Thymus (tissue), 11 donors: Measurements from ENCODE around the gene HPS1. TPM values are rescaled to one million over a fixed set of nuclear protein-coding genes. Genes with fewer than 3 reads are reported as not detected.

ENCODE experiments used
- DNase-seq, 9 donors: peaks; one replicate each; pipeline ENCODE4 v3.0.0-alpha.2; 2013; ENCODE audit warnings: low spot score in 9 of 9, low read depth in 6 of 9, missing footprints in 1 of 9
- H3K27ac ChIP-seq, 2 donors: one replicate each; pipeline ENCODE4 v1.5.1; 2013; ENCODE audit warnings: control low read depth in 1 of 2, low read depth in 1 of 2, low read length in 1 of 2, mild to moderate bottlenecking in 1 of 2, moderate library complexity in 1 of 2
- H3K27me3 ChIP-seq, 2 donors: one replicate each; pipeline ENCODE4 v1.5.1; 2013; ENCODE audit warnings: low read length in 1 of 2; ENCODE audit not compliant: control insufficient read depth in 2 of 2, insufficient read depth in 1 of 2
- H3K36me3 ChIP-seq, 2 donors: one replicate each; pipeline ENCODE4 v1.5.1; 2013; ENCODE audit warnings: low read length in 1 of 2, mild to moderate bottlenecking in 1 of 2, moderate library complexity in 1 of 2; ENCODE audit not compliant: control insufficient read depth in 2 of 2, insufficient read depth in 2 of 2
- H3K4me1 ChIP-seq, 2 donors: one replicate each; pipeline ENCODE4 v1.5.1; 2013; ENCODE audit warnings: low read length in 2 of 2; ENCODE audit not compliant: control insufficient read depth in 2 of 2, insufficient read depth in 2 of 2
- H3K4me3 ChIP-seq, 2 donors: one replicate each; pipeline ENCODE4 v1.5.1; 2013; ENCODE audit warnings: low read length in 2 of 2, control low read depth in 1 of 2, mild to moderate bottlenecking in 1 of 2
- H3K9me3 ChIP-seq, 2 donors: one replicate each; pipeline ENCODE4 v1.5.1; 2013; ENCODE audit warnings: low read length in 1 of 2, mild to moderate bottlenecking in 1 of 2; ENCODE audit not compliant: control insufficient read depth in 2 of 2, insufficient read depth in 1 of 2
- WGBS: extraction: QIAGEN DNeasy Blood & Tissue Kit; methylation state at CpG from one replicate; pipeline ENCODE4 v1.1.7; 2013; 5-methylcytosine and 5-hydroxymethylcytosine counted together
- polyA plus RNA-seq: library from polyadenylated mRNA; stranded (reverse); fragments of 200-250 nt; gene quantifications from one replicate; pipeline ENCODE4 v1.2.3, GENCODE V29; 2013
- total RNA-seq: library from RNA; stranded (reverse); fragments of 120-200 nt; gene quantifications from one replicate; pipeline ENCODE4 v1.2.4, GENCODE V29; 2013
- donor health status: healthy.

Gene HPS1
- total and polyA plus RNA-seq, 2 donors, result 22.1 to 50.4 TPM

DNA sequence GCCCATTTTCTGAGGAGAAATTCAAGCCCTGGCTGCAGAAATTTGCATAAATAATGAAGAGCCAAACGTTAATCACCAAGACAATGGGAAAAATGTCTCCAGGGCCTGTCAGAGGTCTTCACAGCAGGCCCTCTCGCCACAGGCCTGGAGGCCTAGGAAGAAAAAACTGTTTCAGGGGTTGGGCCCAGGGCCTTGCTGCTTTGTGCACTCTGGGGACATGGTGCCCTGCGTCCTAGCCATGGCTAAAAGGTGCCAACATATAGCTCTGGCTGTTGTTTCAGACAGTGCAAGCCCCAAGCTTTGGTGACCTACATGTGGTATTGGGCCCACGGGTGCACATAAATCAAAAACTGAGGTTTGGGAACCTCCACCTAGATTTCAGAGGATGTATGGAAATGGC is 8.0 kb downstream of the HPS1 start:
- WGBS, result 98% methylated on average over 4 of the region's 4 CpGs
- H3K27me3 ChIP-seq, result no peaks in the 10 kb centered on the region
- H3K4me1 ChIP-seq, result no peaks in the 10 kb centered on the region
- peaks cover 0 to 5% of the 10 kb centered on the region in 2 donors for H3K9me3 ChIP-seq
- no peak overlapping the region for H3K27ac ChIP-seq
- DNase-seq, result no peak
- H3K36me3 ChIP-seq, result peaks cover 39 to 42% of the 10 kb centered on the region in 2 donors
- no peak overlapping the region for H3K4me3 ChIP-seq

DNA sequence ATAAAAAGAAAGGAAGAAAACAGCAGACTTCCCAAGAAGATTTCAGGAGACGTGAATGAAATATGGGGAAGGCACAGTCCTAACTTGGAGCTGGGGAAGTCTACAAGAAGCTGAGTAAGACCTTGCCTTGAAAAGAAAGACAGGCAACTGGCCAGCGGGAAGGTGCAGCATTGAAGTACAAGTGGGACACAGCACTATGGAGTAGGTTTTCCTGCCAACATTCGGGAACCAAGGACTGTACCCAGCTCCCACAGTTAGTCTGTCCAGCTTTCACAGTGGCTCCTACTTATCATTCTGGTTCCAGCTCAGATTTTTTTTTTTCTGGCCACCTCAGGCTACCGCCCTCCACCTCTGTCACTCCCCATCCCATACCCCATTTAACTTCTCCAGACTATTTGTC is 10.0 kb downstream of the HPS1 start:
- DNase-seq, result no peak
- no peaks in the 10 kb centered on the region for H3K4me1 ChIP-seq
- no peak overlapping the region for H3K4me3 ChIP-seq
- no peak overlapping the region for H3K27ac ChIP-seq
- H3K9me3 ChIP-seq, result peaks cover 0 to 5% of the 10 kb centered on the region in 2 donors
- peaks cover 44 to 45% of the 10 kb centered on the region in 2 donors for H3K36me3 ChIP-seq
- no peaks in the 10 kb centered on the region for H3K27me3 ChIP-seq
- WGBS, result 98% methylated on average over 4 of the region's 4 CpGs

DNA sequence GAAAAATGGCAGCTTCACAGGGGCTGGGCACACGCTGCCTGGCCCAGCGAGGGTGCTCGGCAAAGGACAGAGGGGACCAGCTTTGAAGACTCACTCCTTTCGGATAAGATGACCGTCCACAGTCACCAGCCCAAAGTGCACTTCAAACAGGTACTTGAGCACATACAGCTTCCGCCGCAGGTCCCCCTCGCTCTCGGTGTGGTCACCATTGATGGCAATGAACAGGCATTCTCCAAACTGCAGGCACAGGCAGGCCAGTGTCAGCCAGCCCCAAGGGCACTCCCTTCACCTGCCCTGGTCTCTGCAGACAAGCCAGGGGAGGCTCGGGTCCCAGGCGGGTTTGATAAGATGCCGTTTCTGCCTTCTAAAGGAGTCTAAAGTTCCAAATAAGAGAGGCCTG is 11.6 kb downstream of the HPS1 start:
- H3K4me3 ChIP-seq, result no peak overlapping the region
- H3K27ac ChIP-seq, result no peak overlapping the region
- peaks cover 56 to 58% of the 10 kb centered on the region in 2 donors for H3K36me3 ChIP-seq
- DNase-seq, result no peak
- no peaks in the 10 kb centered on the region for H3K4me1 ChIP-seq
- WGBS, result 98% methylated on average over 12 of the region's 12 CpGs
- H3K27me3 ChIP-seq, result no peaks in the 10 kb centered on the region
- H3K9me3 ChIP-seq, result peaks cover 0 to 5% of the 10 kb centered on the region in 2 donors

DNA sequence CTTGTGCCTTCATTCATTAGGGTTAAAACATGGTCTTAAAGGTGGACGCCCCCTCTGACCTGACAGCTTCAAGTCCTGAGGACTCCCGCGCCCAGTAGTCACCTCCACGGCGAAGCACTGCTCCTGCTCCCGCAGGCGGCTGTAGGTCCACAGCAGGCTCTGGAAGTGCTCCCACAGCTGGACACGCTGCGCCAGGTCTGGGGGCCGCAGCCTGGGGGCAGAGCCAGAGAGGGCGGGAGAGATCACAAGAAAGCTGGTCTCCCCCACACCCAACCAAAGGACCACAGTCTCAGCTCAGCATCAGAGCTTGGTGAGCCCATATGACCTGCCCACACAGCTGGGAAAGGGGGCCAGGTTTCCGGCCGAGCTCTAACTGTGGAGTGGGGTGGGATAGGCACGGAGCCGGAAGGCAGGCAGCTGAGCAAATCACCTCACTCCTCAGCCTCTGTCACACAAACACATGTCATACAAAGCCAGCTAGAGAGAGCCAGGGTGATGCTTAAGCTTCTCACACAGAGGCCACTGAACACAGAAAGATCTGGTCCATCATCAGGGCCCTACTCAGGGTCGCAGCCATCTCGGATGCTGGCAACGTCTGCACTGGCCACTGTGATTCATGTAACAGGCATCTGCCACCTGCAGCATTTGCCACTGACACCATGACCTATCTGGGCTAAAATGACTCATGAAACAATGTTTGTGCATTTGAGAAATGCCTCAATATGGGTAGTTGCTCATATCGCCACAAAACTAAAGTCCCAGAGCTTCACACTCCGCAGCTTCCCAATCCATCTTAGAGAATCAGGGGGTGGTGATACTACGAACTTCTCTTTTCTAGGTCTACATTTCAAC is 12.6 kb downstream of the HPS1 start:
- Histone ChIP-seq H3K36me3 (peaks cover 62 to 65% of the 10 kb centered on the region in 2 donors), H3K27me3 (no peaks in the 10 kb centered on the region), H3K4me3 (no peak overlapping the region), H3K27ac (no peak overlapping the region), H3K9me3 (peaks cover 0 to 5% of the 10 kb centered on the region in 2 donors), H3K4me1 (no peaks in the 10 kb centered on the region)
- no peak for DNase-seq
- WGBS, result 98% methylated on average over 21 of the region's 21 CpGs

DNA sequence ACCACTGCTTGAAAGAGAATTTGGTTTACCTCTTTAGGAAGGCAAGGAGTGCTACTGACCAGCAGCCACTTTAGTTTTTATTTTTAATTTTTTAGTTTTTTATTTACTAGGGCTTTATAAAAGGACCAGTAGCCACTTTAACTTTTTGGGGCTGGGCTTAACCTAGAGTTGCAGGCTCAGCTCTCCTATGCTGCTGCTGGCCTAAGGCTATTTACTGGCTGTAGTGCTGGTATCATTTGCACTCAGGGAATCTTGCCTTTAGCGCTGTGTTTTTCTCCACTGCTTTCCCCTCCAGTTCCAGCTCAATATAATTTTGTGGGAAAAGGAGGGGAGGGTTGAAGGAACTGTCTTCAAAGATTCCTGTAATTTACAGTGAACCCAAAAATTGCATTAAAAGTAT is 13.4 kb downstream of the HPS1 start:
- H3K36me3 ChIP-seq, result peaks cover 64 to 66% of the 10 kb centered on the region in 2 donors
- no peak overlapping the region for H3K4me3 ChIP-seq
- 98% methylated on average over 1 of the region's 1 CpG for WGBS
- H3K4me1 ChIP-seq, result no peaks in the 10 kb centered on the region
- H3K27me3 ChIP-seq, result no peaks in the 10 kb centered on the region
- no peak overlapping the region for H3K27ac ChIP-seq
- no peak for DNase-seq
- peaks cover 0 to 5% of the 10 kb centered on the region in 2 donors for H3K9me3 ChIP-seq

DNA sequence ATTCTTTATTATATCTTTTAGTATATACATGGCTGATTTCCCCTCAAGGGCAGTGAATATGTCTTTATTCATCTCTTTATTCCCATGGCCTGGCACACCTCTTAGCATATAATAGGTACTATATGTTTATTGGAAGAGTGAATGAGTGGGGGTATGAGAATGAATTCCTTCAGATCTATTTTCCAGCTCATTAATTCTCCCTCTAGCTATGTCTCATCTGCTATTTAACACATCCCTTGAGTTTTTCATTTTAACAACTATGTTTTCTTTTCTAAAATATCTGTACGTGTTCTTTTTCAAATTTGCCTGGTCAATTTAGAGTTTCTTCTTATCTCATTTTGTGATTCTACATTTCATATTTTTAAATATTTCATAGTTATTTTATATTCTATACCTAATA is 14.4 kb downstream of the HPS1 start:
- no peak for DNase-seq
- Histone ChIP-seq H3K4me1 (no peaks in the 10 kb centered on the region), H3K9me3 (peaks cover 0 to 5% of the 10 kb centered on the region in 2 donors), H3K36me3 (peaks cover 71 to 74% of the 10 kb centered on the region in 2 donors), H3K27ac (no peak overlapping the region), H3K27me3 (no peaks in the 10 kb centered on the region), H3K4me3 (no peak overlapping the region)
- 98% methylated on average over 1 of the region's 1 CpG for WGBS

DNA sequence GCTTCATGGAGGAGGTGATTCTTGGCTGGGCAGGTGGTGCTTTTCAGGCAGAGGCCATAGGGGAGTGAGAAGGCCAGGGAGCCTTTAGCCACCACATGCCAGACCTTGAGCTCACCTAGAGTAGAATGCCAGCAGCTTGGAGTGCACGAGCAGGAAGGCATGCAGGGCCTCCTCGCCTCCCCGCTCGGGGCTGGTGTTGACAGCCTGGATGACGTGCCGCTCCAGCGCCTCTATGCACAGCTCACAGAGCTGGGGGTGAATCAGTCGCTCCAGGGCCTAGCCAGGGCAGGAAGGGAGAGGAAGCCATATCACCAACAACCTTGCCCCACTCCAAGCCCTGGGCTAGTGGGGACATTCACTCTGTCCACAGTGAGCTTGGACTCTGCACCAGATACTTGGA is 15.7 kb downstream of the HPS1 start:
- no peak overlapping the region for H3K27ac ChIP-seq
- H3K9me3 ChIP-seq, result peaks cover 0 to 5% of the 10 kb centered on the region in 2 donors
- H3K4me1 ChIP-seq, result no peaks in the 10 kb centered on the region
- no peak overlapping the region for H3K4me3 ChIP-seq
- WGBS, result 99% methylated on average over 8 of the region's 8 CpGs
- DNase-seq, result no peak
- peaks cover 75 to 79% of the 10 kb centered on the region in 2 donors for H3K36me3 ChIP-seq
- no peaks in the 10 kb centered on the region for H3K27me3 ChIP-seq

DNA sequence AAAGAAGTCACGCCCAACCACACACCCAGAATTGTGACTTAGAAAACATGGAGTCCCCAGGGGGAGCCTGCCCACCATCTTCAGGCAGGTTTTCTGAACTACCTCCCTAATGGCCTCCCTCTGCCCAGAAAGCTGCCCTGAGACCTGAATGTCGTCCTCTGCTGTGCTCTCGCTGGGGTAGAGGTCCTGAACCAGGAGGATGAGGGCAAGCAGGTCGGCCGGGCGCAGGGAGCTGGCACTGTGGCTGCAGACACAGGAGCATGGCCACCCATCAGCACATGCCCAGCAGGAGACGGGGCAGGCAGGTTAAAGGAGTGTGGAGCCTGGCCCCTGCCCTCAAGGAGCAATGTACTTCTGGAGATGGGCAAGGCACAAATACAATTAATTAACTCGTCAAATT is 16.3 kb downstream of the HPS1 start:
- no peak for DNase-seq
- Histone ChIP-seq H3K4me3 (no peak overlapping the region), H3K27ac (no peak overlapping the region), H3K36me3 (peaks cover 76% of the 10 kb centered on the region in 2 donors), H3K27me3 (no peaks in the 10 kb centered on the region), H3K4me1 (no peaks in the 10 kb centered on the region), H3K9me3 (peaks cover 0 to 5% of the 10 kb centered on the region in 2 donors)
- 98% methylated on average over 8 of the region's 8 CpGs for WGBS

DNA sequence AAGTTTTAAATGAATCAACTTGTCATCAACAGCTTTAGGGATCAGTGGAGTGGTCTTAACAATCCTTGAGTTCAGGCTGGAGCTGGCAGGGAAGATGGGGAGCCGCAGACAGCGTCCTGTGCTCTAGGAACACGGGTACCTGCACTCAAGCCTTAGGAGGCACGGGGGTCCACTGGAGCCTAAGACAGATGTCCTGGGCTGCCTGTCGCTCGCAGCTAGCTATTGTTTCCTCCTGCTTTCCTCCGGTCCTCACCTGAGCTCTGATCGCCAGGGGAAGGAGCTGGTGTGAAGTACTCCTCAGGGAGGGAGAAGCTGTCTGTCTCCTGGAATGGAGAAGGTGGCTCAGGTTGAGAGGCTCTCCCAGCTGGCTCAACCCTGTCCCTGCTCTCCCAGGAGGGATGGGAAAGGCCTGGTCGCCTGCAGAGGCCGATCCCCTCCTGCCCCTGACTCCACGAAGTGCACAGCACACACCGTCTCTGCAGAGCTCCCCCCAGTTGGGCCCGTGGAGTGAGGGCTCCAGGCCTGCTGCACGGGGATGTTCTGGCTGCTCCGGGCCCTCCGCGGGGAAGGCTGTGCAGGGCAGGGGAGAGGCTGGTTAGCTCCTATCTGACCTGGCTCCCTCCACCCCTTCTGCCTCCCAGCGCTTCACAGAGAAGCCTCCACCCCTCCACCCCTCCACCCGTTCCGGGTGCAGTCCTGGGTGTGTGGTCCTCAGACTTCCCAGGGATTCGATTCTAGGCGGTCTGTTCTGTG is 17.2 kb downstream of the HPS1 start:
- peaks cover 0 to 5% of the 10 kb centered on the region in 2 donors for H3K9me3 ChIP-seq
- no peak for DNase-seq
- H3K4me3 ChIP-seq, result no peak overlapping the region
- H3K27ac ChIP-seq, result no peak overlapping the region
- no peaks in the 10 kb centered on the region for H3K27me3 ChIP-seq
- no peaks in the 10 kb centered on the region for H3K4me1 ChIP-seq
- H3K36me3 ChIP-seq, result peaks cover 69 to 75% of the 10 kb centered on the region in 2 donors
- 99% methylated on average over 22 of the region's 22 CpGs for WGBS
